PC-9 (cell line): ENCODE data around the gene MCMBP. TPM values are rescaled to one million over a fixed set of nuclear protein-coding genes. Genes with fewer than 3 reads are reported as not detected.

Experiments
- BruUV-seq: library from RNA; stranded (reverse); fragments of 400-500 nt; replicated peaks from 2 replicates; lab custom pipeline; 2021; lab: Mats Ljungman, UMichigan
- CTCF ChIA-PET: fragments of 300-600 bp; sonication (Branson Sonifier 250); formaldehyde crosslinking; loops from one replicate; lab custom pipeline; 2022; ENCODE audit warnings: antibody characterized with exemption; lab: Charles Lee
- POLR2A ChIA-PET: fragments of 300-600 bp; sonication (Branson Sonifier 250); formaldehyde crosslinking; loops from one replicate; lab custom pipeline; 2022; ENCODE audit warnings: antibody characterized with exemption; ENCODE audit not compliant: unreplicated experiment; lab: Charles Lee
- DNase-seq, 2 experiments: peaks; one replicate each; pipeline versions ENCODE4 v3.0.0 to v3.0.0-alpha.2; 2015 to 2022; ENCODE audit warnings: mixed read lengths in 1 of 2
- H2AFZ ChIP-seq: fragments of 200-600 bp; sonication (generic); 2 replicates; pipeline ENCODE4 v1.8.1; 2017; ENCODE audit warnings: antibody characterized with exemption
- H3F3A ChIP-seq: fragments of 200-600 bp; sonication (generic); 2 replicates; pipeline ENCODE4 v1.8.1; 2017; ENCODE audit warnings: antibody characterized with exemption, mild to moderate bottlenecking, low read depth; ENCODE audit not compliant: insufficient read depth
- H3K27ac ChIP-seq: fragments of 200-600 bp; sonication (generic); 2 replicates; pipeline ENCODE4 v1.6.1; 2016; ENCODE audit warnings: mixed run types
- H3K27me3 ChIP-seq: fragments of 200-600 bp; sonication (generic); 2 replicates; pipeline ENCODE4 v1.6.1; 2016; ENCODE audit warnings: low read depth, mixed run types; ENCODE audit not compliant: insufficient read depth
- H3K36me3 ChIP-seq: fragments of 200-600 bp; sonication (generic); 2 replicates; pipeline ENCODE4 v1.6.1; 2016; ENCODE audit warnings: low read depth, mixed run types
- H3K4me1 ChIP-seq: fragments of 200-600 bp; sonication (generic); replicated peaks from 2 replicates; pipeline ENCODE4 v1.6.1; 2016; ENCODE audit warnings: mixed run types; ENCODE audit not compliant: insufficient read depth
- H3K4me2 ChIP-seq: fragments of 200-600 bp; sonication (generic); 2 replicates; pipeline ENCODE4 v1.6.1; 2017; ENCODE audit warnings: mixed run types
- H3K4me3 ChIP-seq: fragments of 200-600 bp; sonication (generic); 2 replicates; pipeline ENCODE4 v1.6.1; 2016; ENCODE audit warnings: mixed run types
- H3K79me2 ChIP-seq: fragments of 200-600 bp; sonication (generic); 2 replicates; pipeline ENCODE4 v1.6.1; 2017; ENCODE audit warnings: low read depth, mixed run types
- H3K9me2 ChIP-seq: fragments of 200-600 bp; sonication (generic); 2 replicates; pipeline ENCODE4 v1.8.1; 2017; ENCODE audit warnings: mild to moderate bottlenecking; ENCODE audit not compliant: insufficient read depth
- H3K9me3 ChIP-seq: fragments of 200-600 bp; sonication (generic); 2 replicates; pipeline ENCODE4 v1.8.1; 2016; ENCODE audit warnings: low read depth; ENCODE audit not compliant: insufficient read depth
- H4K20me1 ChIP-seq: fragments of 200-600 bp; sonication (generic); 2 replicates; pipeline ENCODE4 v1.8.1; 2017; ENCODE audit not compliant: insufficient read depth
- CTCF ChIP-seq: fragments of 200-600 bp; sonication (generic); conservative IDR thresholded peaks from 2 replicates; pipeline ENCODE4 v1.6.1; 2017; ENCODE audit warnings: mixed run types, antibody characterized with exemption, mild to moderate bottlenecking, moderate library complexity
- EZH2 ChIP-seq: fragments of 200-600 bp; sonication (generic); IDR thresholded peaks from 2 replicates; pipeline ENCODE4 v1.8.0; 2017; ENCODE audit warnings: antibody characterized with exemption, low read depth
- intact Hi-C: fragments of 100-400 bp; cut with micrococcal nuclease; formaldehyde crosslinking; loops from one replicate; pipeline ENCODE4 v1.10.0; 2022; ENCODE audit not compliant: unreplicated experiment
- total RNA-seq: library from RNA; stranded (reverse); gene quantifications from 2 replicates; pipeline ENCODE4 v1.2.3, GENCODE V29; 2021

Gene MCMBP
- total RNA-seq, 1 experiment from 2014 or later = 36.7 TPM

DNA sequence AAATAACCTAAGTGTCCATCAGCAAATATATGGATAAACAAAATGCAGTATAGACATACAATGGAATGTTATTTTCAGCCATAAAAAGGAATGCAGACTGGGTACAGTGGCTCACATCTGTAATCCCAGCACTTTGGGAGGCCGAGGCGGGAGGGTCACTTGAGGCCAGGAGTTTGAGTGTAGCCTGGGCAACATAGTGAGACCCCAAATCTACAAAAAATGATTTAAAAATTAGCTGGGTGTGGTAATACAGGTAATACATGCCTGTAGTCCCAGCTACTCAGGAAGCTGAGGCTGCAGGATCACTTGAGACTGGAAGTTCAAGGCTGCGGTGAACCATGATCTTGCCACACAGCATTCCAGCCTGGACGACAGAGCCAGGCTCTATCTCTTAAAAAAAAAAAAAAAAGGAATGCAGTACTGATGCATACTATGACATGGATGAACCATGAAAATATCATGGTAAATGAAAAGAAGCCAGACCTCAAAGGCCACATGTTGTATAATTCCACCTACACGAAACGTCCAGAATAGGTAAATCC, 6.9 kb downstream of the MCMBP start:
- ChIA-PET POLR2A (interaction anchor here (0.7 kb wide), 1 partner anchor 1015 kb away, joined by 5 read pairs; no protein-coding TSS in a partner anchor), CTCF (no interaction called here)
- Histone ChIP-seq H4K20me1 (peaks cover 19% of the 10 kb centered on the region), H3K27me3 (no peaks in the 10 kb centered on the region), H3K9me3 (no peaks in the 10 kb centered on the region), H3K4me2 (no peak overlapping the region), H3K4me3 (no peak overlapping the region), H2AFZ (no peak overlapping the region), H3K79me2 (peaks cover 96% of the 10 kb centered on the region), H3K27ac (no peak overlapping the region), H3K4me1 (peaks cover 5% of the 10 kb centered on the region; the same call in 1 of the 2 replicates), H3K9me2 (no peaks in the 10 kb centered on the region), H3F3A (peaks cover 5% of the 10 kb centered on the region; the same call in 1 of the 2 replicates), H3K36me3 (no peaks in the 10 kb centered on the region)
- intact Hi-C loops = no loop called here
- DNase-seq = no peak
- TF ChIP-seq EZH2 (no peak), CTCF (no peak)
- no TSS peak for BruUV-seq

DNA sequence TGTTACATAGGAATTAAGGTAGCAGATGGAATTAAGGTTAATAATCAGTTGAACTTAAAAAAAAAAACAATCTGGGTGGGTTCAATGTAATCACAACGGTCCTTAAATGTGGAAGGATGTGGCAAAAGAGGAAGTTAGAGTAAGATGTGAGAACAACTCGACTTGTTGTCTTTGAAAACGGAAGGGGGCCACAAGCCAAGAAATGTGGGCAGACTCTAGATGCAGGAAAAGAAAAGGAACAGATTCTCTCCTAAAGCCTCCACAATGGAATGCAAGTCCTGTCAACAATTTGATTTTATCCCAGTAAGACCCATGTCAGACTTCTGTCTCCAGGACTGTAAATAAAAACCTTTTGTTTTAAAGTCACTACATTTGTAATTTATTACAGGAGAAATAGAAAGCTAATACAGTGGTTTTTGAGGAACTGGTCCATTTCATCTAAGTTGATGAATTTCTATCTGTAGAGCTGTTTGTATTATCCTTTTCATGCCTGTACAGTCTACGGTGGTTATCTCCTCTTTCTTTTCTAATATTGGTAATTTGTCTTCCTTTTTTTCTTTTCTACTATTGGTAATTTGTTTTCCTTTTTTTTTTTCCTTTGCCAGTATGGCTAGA, 8.6 kb downstream of the MCMBP start:
- peaks cover 18% of the 10 kb centered on the region; the same call in 1 of the 2 replicates for H3F3A ChIP-seq
- peaks cover 16% of the 10 kb centered on the region for H4K20me1 ChIP-seq
- no TSS peak for BruUV-seq
- no peak overlapping the region for H2AFZ ChIP-seq
- H3K27ac ChIP-seq = no peak overlapping the region
- no peaks in the 10 kb centered on the region for H3K4me1 ChIP-seq
- H3K4me2 ChIP-seq = no peak overlapping the region
- POLR2A ChIA-PET = no interaction called here
- no peaks in the 10 kb centered on the region for H3K9me2 ChIP-seq
- no peaks in the 10 kb centered on the region for H3K27me3 ChIP-seq
- intact Hi-C loops = no loop called here
- no peaks in the 10 kb centered on the region for H3K36me3 ChIP-seq
- DNase-seq = no peak
- no peaks in the 10 kb centered on the region for H3K9me3 ChIP-seq
- no peak for TF ChIP-seq CTCF
- TF ChIP-seq EZH2 = no peak
- peaks cover 89% of the 10 kb centered on the region for H3K79me2 ChIP-seq
- CTCF ChIA-PET = interaction anchor here (0.5 to 0.6 kb wide), 3 partner anchors 174 to 721 kb away, joined by 3 to 15 read pairs (median 12); no protein-coding TSS in a partner anchor
- H3K4me3 ChIP-seq = no peak overlapping the region

DNA sequence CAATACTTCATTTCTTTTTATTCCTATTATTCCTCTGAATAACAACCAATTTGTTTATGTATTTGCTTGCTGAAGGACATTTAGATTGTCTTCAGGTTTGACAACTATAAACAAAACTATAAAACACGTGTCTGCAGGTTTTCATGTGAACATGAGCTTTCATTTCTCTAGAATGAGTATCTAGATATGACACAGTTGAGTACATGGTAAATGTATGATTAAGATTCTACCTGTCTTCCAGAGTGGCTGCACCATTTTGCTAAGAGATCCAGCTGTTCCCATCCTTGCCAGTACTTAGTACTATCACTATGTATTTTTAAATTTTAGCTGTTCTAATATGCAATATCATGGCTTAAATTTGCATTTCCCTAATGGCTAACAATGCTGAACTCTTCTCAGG, 10.1 kb downstream of the MCMBP start:
- H3K27me3 ChIP-seq = no peaks in the 10 kb centered on the region
- no peak overlapping the region for H2AFZ ChIP-seq
- ChIA-PET CTCF (no interaction called here), POLR2A (no interaction called here)
- no peak for DNase-seq
- intact Hi-C loops = no loop called here
- no peak overlapping the region for H3K27ac ChIP-seq
- no peak overlapping the region for H3K4me2 ChIP-seq
- no peaks in the 10 kb centered on the region for H3K4me1 ChIP-seq
- H3K9me3 ChIP-seq = no peaks in the 10 kb centered on the region
- peaks cover 18% of the 10 kb centered on the region; the same call in 1 of the 2 replicates for H3F3A ChIP-seq
- BruUV-seq = no TSS peak
- no peak overlapping the region for H3K4me3 ChIP-seq
- TF ChIP-seq CTCF = no peak
- TF ChIP-seq EZH2 = no peak
- peaks cover 84% of the 10 kb centered on the region for H3K79me2 ChIP-seq
- no peaks in the 10 kb centered on the region for H3K36me3 ChIP-seq
- peaks cover 10% of the 10 kb centered on the region for H4K20me1 ChIP-seq
- H3K9me2 ChIP-seq = no peaks in the 10 kb centered on the region
